Measurements from ENCODE around the gene C1RL. TPM values are rescaled to one million over a fixed set of nuclear protein-coding genes. Genes with fewer than 3 reads are reported as not detected.

C1RL gene
- total RNA-seq, 4 donors from 2014 or later = 39.6 to 261 (median 65.0) TPM

GRCh38 chr12:7068994-7069346 lies 40.0 kb downstream of the C1RL start:
- WGBS, 2 donors (ENCODE audit: low coverage in 1 of 2) = 45% methylated on average over 2 of the region's 2 CpGs; no CpG with 5 or more reads in 1 of the 2 donors
- peaks cover 0 to 6% (median 0%) of the 10 kb centered on the region in 4 donors for H3K4me1 ChIP-seq
- in situ Hi-C loops (cut with MboI; ENCODE audit: low pct_ligation_motif_present in 1 of 4, low pct_unique_long_range_greater_than_20kb in 1 of 4, low sequenced_read_pairs in 3 of 4) = no loop called here
- H3K27me3 ChIP-seq = no peaks in the 10 kb centered on the region
- intact Hi-C loops (cut with DNase I; ENCODE audit: low total_unique reads) = no loop called here
- H3K27ac ChIP-seq = peak overlapping the region in 3 of 4 donors; percentile 51 to 68 (median 52)
- no peaks in the 10 kb centered on the region for H3K36me3 ChIP-seq
- TF ChIP-seq POLR2AphosphoS5 (IDR thresholded peaks at IDR 0.05) (no peak), POLR2A (IDR thresholded peaks at IDR 0.05) (no peak), EP300 (IDR thresholded peaks at IDR 0.05; ENCODE audit: low read depth) (no peak)
- TF ChIP-seq, protein P1, sequence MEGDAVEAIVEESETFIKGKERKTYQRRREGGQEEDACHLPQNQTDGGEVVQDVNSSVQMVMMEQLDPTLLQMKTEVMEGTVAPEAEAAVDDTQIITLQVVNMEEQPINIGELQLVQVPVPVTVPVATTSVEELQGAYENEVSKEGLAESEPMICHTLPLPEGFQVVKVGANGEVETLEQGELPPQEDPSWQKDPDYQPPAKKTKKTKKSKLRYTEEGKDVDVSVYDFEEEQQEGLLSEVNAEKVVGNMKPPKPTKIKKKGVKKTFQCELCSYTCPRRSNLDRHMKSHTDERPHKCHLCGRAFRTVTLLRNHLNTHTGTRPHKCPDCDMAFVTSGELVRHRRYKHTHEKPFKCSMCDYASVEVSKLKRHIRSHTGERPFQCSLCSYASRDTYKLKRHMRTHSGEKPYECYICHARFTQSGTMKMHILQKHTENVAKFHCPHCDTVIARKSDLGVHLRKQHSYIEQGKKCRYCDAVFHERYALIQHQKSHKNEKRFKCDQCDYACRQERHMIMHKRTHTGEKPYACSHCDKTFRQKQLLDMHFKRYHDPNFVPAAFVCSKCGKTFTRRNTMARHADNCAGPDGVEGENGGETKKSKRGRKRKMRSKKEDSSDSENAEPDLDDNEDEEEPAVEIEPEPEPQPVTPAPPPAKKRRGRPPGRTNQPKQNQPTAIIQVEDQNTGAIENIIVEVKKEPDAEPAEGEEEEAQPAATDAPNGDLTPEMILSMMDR (IDR thresholded peaks at IDR 0.05) = no peak
- no peak overlapping the region for H3K4me3 ChIP-seq
- no peak for DNase-seq
- H3K9me3 ChIP-seq = no peaks in the 10 kb centered on the region

DNA sequence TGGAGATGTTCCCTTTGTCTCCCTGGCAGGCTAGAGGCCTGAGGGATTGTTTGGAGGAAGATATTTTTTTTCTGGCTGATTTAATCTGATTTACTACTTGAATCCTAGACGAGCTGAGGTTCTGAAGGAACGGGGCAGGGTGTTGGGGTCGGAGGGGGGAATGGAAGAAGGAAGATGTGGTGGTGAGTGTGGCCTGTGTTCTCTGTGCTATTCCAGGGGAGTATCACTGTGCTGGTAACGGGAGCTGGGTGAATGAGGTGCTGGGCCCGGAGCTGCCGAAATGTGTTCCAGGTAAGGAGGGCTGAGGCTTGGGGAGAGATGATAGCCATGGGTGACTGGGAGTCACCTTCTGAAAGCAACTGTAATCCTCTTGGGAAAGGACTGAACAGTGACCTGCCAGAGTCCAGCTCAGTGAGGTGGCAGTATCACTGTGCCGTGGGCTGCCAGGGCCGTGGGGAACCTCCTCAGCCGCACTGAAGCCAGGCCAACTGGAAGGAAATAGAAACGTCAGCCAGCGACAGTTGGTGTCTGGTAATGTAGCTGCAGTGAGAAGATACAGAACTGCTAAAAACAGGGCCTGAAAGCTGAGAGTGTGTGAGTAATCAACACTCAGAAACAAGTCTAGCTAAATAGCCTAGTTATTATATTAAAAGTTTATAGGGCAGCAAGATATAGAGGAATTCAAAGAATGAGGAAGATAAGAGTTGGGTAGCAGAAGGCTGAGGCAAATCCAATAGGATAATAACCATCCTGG lies 40.6 kb downstream of the C1RL start:
- Histone ChIP-seq H3K4me1 (peaks cover 0 to 12% (median 0%) of the 10 kb centered on the region in 4 donors), H3K9me3 (no peaks in the 10 kb centered on the region), H3K27me3 (no peaks in the 10 kb centered on the region), H3K36me3 (no peaks in the 10 kb centered on the region), H3K4me3 (no peak overlapping the region), H3K27ac (peak overlapping the region in 3 of 4 donors; percentile 51 to 68 (median 52))
- DNase-seq = no peak
- WGBS, 2 donors (ENCODE audit: low coverage in 1 of 2) = 61% methylated on average over 11 of the region's 11 CpGs; no CpG with 5 or more reads in 1 of the 2 donors
- intact Hi-C loops (cut with DNase I; ENCODE audit: low total_unique reads) (no loop called here), in situ Hi-C loops (cut with MboI; ENCODE audit: low pct_ligation_motif_present in 1 of 4, low pct_unique_long_range_greater_than_20kb in 1 of 4, low sequenced_read_pairs in 3 of 4) (no loop called here)
- no peak for TF ChIP-seq POLR2A (IDR thresholded peaks at IDR 0.05)
- no peak for TF ChIP-seq POLR2AphosphoS5 (IDR thresholded peaks at IDR 0.05)
- TF ChIP-seq, protein P1 (IDR thresholded peaks at IDR 0.05) = no peak
- no peak for TF ChIP-seq EP300 (IDR thresholded peaks at IDR 0.05; ENCODE audit: low read depth)

GRCh38 chr12:7067096-7067495 lies 41.9 kb downstream of the C1RL start:
- Histone ChIP-seq H3K27ac (peak overlapping the region in 1 of 4 donors; percentile 14), H3K4me3 (no peak overlapping the region), H3K27me3 (no peaks in the 10 kb centered on the region), H3K9me3 (no peaks in the 10 kb centered on the region), H3K36me3 (no peaks in the 10 kb centered on the region), H3K4me1 (peaks cover 0 to 19% (median 4%) of the 10 kb centered on the region in 4 donors)
- in situ Hi-C loops (cut with MboI; ENCODE audit: low pct_ligation_motif_present in 1 of 4, low pct_unique_long_range_greater_than_20kb in 1 of 4, low sequenced_read_pairs in 3 of 4) (no loop called here), intact Hi-C loops (cut with DNase I; ENCODE audit: low total_unique reads) (no loop called here)
- TF ChIP-seq, protein P1 (IDR thresholded peaks at IDR 0.05) = no peak
- TF ChIP-seq POLR2A (IDR thresholded peaks at IDR 0.05) (no peak), POLR2AphosphoS5 (IDR thresholded peaks at IDR 0.05) (no peak), EP300 (IDR thresholded peaks at IDR 0.05; ENCODE audit: low read depth) (no peak)
- no peak for DNase-seq
- WGBS, 2 donors (ENCODE audit: low coverage in 1 of 2) = 80 to 90% methylated on average over 3 to 7 of the region's 7 CpGs

DNA sequence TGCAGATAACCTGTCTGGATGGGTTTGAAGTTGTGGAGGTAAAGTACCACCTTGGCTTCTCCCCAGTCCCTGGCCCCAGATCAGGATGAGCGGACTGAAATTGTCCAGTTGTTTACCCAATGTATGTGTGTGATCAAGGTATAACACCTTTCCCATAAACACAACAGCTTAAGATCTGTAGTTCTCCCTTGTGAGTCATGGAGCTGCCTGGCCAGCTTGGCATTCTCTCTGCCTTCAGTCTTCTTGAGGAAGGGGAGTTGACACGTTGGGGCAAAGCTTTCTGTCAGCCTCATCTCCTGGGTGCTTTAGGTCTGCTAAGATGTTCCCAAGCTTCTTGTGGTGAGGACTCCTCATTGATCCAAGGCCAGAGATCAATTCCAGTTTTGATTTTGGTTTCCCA lies 42.4 kb downstream of the C1RL start:
- no peak for DNase-seq
- H3K4me1 ChIP-seq = peaks cover 0 to 19% (median 4%) of the 10 kb centered on the region in 4 donors
- TF ChIP-seq EP300 (IDR thresholded peaks at IDR 0.05; ENCODE audit: low read depth) (no peak), POLR2AphosphoS5 (IDR thresholded peaks at IDR 0.05) (no peak), POLR2A (IDR thresholded peaks at IDR 0.05) (no peak)
- TF ChIP-seq, protein P1 (IDR thresholded peaks at IDR 0.05) = no peak
- 74% methylated on average over 2 of the region's 2 CpGs; no CpG with 5 or more reads in 1 of the 2 donors for WGBS, 2 donors (ENCODE audit: low coverage in 1 of 2)
- H3K27me3 ChIP-seq = no peaks in the 10 kb centered on the region
- H3K36me3 ChIP-seq = no peaks in the 10 kb centered on the region
- H3K4me3 ChIP-seq = no peak overlapping the region
- H3K9me3 ChIP-seq = no peaks in the 10 kb centered on the region
- intact Hi-C loops (cut with DNase I; ENCODE audit: low total_unique reads) (no loop called here), in situ Hi-C loops (cut with MboI; ENCODE audit: low pct_ligation_motif_present in 1 of 4, low pct_unique_long_range_greater_than_20kb in 1 of 4, low sequenced_read_pairs in 3 of 4) (no loop called here)
- no peak overlapping the region for H3K27ac ChIP-seq
